NCI-H526 treated with DMSO at 0.1 percent for 48 hours (cell line): Measurements from ENCODE around the gene GLS.

Source experiments
- DNase-seq: peaks from one replicate; lab custom pipeline; 2025; lab: John Stamatoyannopoulos, UW

Gene GLS

DNA sequence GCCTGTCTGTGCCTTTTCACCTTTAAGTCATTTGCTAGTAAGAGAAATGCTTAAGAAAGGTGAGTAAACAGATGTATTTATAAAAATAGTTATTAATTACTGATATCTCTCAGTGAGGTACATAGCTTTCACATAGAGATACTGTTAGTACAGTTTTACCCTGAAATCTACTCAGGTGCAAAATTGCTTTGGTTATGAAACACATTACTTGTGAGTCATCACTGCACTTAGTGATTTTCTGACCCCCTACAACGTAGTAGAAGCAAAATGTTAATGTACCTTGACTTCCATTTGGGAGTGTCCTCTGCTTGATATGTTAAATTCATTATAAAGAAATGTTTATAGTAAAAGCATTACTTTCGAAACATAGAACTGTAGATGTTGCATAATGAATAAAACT is 6.5 kb downstream of the GLS start:
- no peak for DNase-seq

DNA sequence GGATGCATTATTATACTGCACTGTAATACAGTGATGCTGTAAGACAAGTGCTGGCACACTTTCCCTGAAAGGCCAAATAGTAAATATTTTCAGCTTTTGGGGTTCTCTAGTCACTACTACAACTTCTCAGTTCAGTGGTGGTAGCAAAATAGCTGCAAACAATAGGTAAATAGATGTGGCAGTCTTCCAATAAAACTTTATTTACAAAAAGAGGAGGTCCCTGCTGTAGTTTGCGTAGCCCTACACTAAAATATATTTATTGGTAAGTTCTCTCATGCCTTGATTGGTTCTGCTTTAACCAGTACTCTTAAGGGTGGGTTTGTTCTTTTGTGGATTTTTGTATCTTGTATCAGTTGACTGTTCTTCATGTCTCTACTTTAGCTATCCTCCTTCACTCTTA is 7.8 kb downstream of the GLS start:
- DNase-seq = no peak

DNA sequence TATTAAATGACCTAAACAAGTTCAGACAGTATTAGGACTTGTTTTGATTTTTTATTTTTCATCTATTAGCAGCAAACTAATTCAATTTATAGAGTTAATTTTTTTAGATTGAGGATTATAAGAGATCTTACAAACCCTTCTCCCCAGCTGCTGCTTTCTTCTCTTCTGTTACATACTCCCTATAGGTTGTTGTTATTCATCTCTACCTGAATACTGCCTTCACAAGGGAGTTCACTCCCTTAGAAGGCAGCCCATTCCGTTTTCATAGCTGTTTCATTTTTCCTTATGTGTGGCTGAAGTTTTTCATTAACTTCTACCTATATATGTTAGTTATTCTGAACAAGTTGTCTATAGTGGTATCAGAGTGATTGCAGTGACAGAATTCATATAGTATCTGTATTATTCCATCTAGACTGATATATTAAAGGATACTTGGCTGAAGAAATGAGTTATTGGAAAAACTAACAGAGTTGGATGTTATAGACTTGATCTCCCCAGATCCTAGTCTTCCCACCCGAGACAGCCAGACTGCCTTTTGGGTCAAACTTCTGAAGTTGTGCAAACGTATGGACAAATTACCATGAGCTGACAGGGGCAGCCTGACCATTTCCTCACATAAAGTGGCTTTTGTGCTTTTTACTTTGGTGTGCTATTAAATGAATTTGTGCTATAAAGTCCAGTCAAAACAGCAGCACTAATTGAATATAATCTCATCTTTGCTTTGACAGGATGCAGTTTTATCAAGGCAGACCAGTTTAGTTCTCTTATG is 8.7 kb downstream of the GLS start:
- no peak for DNase-seq

DNA sequence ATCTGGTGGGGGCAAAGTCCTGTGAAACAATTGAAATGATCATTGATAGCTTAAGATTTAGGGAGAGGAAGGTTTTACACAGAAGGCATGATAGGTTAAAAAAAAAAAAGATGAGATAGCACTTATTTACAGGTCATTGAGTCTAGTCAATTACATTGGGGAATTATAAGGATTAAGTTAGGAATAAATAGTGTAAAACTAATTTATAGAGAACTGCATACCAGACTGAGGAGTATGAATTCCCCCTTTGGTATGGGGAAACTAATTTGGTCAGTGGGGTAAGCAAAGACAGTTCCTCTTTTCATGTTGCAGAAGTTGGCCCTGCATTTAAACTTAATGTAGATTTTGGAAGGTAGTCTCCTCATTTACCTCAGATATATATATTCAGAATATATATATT is 10.8 kb downstream of the GLS start:
- no peak for DNase-seq

DNA sequence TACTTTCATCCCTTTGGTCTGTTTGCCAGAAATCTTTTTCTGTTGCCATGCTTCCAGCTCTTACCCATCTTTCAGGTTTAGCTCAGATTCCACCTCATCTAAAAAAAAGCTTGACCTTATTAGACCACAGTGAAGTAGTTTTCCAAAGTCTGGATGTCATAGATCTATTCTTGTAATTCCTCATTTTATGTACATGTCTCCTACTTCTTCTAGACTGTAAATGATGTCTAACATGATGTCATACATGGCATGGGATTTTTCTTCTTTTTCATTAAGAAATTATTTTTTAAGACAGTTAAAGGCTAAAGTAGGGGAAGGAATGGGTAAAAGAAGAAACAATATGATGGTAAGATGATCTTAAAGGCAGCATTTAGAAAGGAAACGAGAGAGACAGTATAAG is 11.3 kb downstream of the GLS start:
- no peak for DNase-seq

DNA sequence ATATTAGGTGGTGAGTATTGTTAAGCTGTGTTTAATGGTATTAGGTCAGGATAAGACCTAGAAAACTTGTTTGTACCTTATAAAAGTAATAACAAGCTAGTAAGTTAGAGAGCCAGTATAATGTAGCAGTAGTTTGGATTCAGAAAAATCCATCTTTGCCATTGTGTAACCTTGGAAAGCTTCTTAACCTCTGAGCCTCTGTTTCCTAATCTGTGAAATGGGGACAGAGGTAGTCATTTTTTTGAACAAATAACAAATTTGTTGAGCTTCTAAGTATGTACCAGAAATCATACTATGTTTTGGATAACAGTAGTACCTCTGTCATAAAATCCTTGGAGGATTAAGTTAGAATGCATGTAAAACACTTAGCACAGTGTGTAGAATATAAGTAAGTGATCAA is 12.5 kb downstream of the GLS start:
- no peak for DNase-seq

DNA sequence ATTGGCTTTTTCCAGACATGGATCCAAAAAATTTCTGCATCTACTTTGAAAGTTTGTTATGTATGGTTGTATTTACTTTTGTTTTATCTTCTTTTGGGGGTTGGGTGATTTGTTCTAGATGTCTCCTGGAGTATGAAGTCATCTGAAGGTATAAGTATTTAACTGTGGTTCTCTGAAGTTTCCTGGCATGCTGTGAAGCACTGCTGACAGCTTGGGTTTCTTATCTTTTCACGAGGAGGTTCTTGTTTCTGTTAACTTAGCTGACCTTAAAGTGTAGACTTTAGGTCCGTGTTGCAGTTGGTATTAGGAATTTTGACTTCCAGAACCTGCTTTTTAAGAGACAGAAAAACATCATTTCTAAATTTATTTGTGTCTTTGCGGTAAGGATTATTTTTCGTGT is 15.9 kb downstream of the GLS start:
- no peak for DNase-seq

DNA sequence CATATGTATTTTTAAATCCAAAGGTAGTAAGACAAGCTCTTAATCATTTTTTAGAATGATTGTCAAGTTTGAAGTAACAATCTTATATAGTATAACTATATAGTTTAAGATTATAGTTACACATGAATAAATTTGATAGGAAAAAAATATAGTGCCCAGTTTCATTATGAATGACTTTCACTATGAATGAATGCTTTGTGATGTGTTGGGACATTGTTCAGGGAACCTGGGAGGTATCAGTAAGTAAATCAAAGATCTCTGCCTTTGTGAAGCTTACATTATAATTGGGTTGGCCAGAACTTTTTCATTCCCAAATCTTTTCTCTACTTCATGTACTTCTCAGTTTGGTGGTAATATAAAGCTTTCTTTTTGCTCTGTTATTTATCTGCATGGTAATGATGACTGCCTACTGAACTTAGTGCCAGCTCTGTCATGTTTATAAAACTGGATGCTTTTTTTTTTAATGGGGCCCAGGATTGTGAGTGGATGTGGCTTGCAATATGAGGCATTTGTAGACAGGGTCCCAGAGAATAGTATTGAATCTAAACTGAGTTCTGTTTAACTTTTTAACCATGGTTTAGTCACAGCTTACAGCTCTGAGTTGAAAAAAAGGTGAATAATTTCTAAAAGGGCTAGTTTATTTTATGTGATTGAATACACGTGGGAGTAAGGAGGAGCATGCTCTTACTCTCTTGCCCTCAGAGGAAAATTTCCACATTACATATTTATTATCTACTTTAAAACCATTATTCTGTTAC is 23.3 kb downstream of the GLS start:
- DNase-seq = no peak

DNA sequence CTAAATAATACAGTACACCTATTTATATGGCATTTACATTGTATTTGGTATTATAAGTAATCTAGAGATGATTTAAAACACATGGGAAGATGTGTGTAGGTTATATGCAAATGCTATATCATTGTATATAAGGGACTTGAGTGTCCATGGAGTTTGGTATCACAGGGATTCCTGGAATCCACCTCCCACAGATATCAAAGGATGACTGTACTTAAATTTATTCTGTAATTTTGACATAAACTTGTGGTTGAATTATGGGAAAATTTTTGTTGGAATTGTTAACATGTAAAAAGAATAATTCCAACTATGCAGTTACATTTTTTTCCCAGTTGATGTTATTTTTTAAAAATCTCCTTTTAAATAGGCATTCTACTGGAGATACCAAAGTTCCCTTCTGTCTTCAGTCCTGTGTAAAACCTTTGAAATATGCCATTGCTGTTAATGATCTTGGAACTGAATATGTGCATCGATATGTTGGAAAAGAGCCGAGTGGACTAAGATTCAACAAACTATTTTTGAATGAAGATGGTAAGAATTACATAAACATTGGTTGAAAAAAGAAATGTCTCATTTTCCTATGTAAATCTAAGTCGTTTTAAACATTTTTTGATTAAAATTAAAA is 24.1 kb downstream of the GLS start:
- no peak for DNase-seq

DNA sequence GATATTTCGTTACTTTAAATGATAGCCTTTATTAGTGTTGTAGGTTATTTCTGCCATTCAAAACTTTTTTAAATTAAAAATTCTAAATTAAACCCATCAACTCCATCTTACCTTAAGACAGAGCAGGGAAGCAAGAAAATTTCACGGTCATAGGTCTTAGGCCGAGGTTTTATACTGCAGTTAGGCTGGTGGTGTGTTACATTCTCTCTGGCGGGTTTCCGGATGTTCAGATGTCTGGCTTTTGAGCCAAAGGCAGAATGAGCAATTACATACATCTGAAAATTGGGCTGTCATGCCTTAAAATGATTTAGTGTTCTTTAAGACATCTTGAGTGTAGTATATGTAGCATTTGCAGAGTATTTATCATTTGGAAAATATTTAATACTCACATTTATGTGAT is 27.9 kb downstream of the GLS start:
- no peak for DNase-seq

DNA sequence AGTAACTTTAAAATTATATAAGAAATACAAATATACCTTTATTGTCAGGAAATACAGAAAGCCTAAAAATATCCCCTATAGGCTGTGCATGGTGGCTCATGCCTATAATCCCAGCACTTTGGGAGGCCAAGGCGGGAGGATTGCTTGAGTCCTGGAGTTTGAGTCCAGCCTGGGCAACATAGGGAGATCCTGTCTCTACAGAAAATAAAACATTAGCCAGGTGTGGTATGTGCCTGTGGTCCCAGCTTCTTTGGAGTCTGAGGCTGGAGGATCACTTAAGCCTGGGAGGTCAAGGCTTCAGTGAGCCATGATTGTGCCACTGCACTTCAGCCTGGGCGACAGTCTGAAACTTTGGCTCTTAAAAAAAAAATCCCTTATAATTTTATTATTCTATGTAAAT is 29.1 kb downstream of the GLS start:
- DNase-seq = no peak

DNA sequence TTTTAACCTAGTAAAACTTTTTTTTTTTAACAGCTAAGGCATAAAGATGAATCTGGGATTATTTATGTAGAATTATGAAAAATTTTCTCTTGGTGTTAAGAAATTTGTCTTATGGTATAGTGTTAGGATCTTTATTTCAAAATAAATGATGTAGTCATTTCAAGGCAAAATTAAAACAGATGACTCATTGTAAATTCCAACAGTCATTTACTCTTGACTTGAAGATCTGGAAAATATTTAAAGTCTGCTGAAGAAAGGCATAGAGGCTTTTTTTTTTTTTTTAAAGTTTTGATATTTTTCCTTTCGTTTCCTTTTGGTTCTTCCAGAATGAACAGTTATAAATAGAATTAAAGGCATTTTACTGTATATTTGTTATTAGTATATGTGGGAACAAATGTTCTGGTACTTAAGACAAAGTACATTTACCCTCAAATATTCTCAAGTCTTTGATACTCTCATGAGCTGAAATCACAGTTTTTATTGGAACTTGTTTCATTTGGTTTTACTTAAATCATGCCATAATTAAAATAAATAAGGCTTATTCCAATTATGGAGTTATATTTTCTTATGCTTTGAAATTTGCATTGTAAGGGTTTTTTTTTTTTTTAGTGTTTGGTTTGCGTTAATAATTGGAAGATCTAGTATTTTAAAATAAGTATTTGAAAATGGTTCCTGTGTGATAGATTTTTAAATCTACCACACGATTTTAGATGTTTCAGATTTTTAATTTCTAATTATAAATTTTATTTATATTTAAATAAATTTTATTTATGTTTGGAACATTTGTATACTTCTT is 29.9 kb downstream of the GLS start:
- no peak for DNase-seq

DNA sequence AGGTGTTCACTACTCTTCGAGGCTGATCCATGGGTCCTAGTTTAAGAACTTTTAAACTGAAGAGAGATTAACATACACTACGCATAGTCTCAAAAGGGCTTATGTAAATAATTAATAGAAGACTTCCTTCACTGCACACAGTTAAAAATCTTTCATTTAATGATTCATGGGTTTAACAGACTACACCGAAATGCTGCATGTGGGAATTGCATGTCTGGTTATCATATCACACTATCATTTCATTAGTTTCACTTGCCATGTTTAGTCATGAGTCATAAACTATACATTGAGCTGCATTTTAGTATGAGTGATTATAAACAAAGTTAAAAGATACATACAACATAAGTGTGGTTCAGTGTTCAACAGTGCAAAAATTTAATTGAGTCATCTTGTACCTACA is 31.2 kb downstream of the GLS start:
- DNase-seq = no peak

DNA sequence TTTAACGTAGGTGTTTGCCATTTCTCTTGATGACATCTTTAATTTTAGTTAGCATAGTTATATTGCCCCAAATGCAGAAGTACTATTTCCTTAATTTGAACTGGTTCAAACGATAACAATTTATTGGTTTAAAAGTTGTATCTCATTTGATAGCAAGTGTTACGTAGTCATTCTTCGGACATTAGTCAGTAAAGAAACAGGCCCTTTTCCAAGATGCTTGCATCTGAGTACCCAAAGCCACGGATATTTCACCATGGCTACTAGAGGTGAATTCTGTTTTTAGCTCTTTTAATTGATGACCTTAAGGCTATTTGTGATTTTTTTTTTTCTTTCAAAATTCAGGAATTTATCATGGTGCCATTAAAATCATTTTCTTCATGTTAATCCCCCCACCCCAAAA is 32.1 kb downstream of the GLS start:
- no peak for DNase-seq

DNA sequence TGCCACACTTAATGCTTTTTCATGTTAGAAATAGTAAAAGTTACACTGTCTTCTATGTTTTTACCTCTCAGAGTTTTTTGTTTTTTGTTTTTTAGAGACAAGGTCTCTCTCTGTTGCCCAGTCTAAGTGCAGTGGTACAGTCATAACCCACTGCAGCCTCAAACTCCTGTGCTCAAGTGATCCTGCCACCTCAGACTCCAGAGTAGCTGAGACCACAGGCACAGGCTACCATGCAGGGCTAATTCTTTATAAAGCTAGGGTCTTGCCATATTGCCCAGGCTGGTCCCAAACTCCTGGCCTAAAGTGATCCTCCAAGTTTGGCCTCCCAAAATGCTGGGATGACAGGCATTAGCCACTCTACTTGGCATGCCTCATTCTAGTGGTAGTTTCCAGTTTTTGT is 33.1 kb downstream of the GLS start:
- DNase-seq = no peak

DNA sequence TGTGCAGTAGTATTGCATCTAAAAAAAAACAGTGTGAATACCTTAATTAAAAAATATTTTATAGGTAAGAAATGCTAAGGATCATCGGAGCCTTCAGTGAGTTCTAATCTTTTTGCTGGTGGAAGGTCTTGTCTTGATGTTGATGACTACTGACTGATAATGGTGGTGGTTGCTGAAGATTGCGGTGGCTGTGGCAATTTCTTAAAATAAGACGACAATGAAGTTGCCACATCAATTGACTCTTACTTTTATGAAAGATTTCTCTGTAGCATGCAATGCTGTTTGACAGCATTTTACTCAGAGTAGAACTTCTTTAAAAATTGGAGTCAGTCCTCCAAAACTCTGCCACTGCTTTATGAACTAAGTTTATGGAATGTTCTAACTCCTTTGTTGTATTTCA is 36.2 kb downstream of the GLS start:
- no peak for DNase-seq

DNA sequence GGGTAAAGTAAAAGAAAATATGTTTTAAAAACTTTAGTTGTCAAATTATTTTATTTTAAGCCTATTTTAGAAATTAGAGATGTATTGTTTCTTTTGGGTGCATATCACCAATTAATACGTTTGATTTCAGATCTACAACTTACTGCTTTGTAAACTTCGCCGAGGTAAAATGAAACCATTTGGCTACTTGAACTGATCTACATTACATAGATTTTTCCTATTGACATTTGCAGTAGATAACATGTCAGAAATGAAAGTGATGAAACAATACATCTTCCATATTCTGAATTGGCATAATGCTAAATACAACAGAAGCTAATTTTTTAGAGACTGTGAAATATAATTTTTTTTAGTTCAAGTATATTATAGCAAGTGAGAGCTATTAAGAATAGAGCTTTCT is 39.5 kb downstream of the GLS start:
- no peak for DNase-seq

DNA sequence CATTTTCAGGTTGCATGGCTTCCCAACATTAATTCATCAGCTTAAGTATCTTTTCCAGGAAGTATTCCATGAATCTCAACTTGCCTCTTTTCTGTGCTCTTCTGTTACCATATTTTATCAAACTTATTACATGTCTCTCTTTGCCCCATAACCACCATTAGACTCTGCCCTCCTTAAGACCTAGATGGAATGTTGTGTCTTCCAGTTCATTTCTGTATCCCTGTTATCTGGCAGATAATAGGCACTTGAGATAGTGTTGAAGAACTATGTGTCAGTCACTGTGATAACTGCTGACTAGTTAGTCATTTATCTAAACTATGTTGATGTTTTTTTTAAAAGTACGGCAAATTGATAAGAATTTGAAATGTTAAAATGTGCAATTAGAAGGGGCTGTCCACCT is 41.8 kb downstream of the GLS start:
- DNase-seq = no peak

DNA sequence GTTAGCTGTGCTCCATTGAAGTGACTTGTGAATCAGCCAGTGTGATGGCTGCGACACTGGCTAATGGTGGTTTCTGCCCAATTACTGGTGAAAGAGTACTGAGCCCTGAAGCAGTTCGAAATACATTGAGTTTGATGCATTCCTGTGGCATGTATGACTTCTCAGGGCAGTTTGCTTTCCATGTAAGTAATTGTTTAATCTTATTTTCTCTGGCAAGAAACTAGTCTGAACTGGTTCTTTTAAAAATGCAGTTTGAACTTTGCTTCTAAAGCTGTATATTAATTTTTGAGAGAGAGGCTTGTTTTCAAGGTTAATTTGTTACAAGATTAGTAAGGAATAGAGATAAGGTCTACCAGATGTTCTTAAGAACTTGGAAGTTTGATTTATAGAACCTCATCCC is 46.7 kb downstream of the GLS start:
- DNase-seq = no peak

DNA sequence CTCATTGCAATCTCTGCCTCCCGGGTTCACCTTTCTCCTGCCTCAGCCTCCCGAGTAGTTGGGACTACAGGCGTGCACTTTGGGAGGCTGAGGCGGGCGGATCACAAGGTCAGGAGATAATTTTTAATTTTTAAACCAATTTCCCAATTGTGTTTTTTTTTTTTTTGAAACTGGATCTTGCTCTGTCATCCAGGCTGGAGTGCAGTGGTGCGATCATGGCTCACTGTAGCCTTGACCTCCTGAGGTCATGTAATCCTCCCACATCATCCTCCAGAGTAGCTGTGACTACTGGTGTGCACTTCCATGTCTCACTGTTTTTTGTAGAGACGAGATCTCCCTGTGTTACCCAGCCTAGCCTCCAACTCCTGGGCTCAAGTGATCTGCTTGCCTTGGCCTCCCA is 49.3 kb downstream of the GLS start:
- no peak for DNase-seq

DNA sequence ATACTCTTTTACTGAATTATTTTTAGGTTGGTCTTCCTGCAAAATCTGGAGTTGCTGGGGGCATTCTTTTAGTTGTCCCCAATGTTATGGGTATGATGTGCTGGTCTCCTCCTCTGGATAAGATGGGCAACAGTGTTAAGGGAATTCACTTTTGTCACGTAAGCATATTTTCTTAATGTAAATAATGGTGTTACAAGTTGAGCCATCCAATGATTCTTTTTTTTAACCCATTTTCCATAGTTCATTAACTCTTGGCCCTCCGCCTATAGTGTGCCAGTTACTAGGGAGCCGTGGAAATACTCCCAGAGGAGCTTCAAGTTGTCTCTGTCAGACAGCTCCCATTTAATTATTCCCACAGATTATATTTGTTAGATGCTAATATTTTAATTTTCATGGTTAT is 49.8 kb downstream of the GLS start:
- DNase-seq = no peak

DNA sequence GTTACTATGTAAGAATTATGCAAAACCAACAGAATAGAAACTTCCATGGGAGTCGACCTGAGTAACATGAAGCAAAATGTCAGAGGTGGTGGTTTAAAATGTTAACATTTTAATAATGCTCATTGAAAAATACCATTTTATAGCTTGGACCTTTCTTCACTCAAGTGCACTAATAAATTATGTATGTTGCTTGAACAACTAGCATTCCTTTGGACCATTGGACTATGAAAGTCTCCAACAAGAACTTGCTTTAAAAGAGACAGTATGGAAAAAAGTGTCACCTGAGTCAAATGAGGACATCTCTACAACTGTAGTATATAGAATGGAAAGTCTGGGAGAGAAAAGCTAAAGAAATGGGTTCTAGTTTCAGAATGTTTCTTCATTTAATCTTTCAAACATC is 51.9 kb downstream of the GLS start:
- DNase-seq = no peak

DNA sequence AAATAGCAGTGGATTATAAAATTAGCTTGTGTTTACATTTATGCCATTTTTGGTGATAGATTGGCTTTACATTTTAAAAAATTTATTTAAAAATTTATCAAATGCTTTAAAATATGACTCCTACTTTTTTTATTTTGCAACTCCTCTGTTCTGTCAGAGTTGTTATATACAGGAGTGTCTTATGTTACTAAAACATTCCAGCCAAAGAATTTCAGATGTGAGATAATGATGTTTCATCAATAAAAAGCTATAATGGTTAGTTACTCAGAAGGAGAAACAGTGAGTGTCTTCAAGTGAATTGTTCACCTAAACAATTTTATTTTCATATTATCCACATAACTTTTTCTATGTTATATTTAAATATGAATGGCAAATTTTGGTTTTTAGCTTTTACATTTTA is 52.7 kb downstream of the GLS start:
- DNase-seq = no peak
